KMS-11 (cell line): ENCODE measurements around the gene RHBDD1.

ENCODE experiments used
- H2AFZ ChIP-seq: fragments of 200-600 bp; sonication (generic); 2 replicates; pipeline ENCODE4 v1.6.1; 2016; ENCODE audit warnings: antibody characterized with exemption, mixed run types, low read depth
- H3K27ac ChIP-seq: fragments of 200-600 bp; sonication (generic); 2 replicates; pipeline ENCODE4 v1.6.1; 2016; ENCODE audit warnings: mild to moderate bottlenecking, mixed run types
- H3K27me3 ChIP-seq: fragments of 200-600 bp; sonication (generic); 2 replicates; pipeline ENCODE4 v1.6.1; 2017; ENCODE audit warnings: mild to moderate bottlenecking, low read depth, mixed run types, moderate library complexity; ENCODE audit not compliant: insufficient read depth
- H3K36me3 ChIP-seq: fragments of 200-600 bp; sonication (generic); 2 replicates; pipeline ENCODE4 v1.6.1; 2017; ENCODE audit warnings: mild to moderate bottlenecking, mixed run types; ENCODE audit not compliant: insufficient read depth
- H3K4me1 ChIP-seq: fragments of 200-600 bp; sonication (generic); 2 replicates; pipeline ENCODE4 v1.6.1; 2016; ENCODE audit warnings: mild to moderate bottlenecking, low read depth, mixed run types; ENCODE audit not compliant: poor library complexity, severe bottlenecking
- H3K4me2 ChIP-seq: fragments of 200-600 bp; sonication (generic); 2 replicates; pipeline ENCODE4 v1.7.0; 2016; ENCODE audit warnings: mild to moderate bottlenecking, mixed run types
- H3K4me3 ChIP-seq: fragments of 200-600 bp; sonication (generic); IDR thresholded peaks from 2 replicates; pipeline ENCODE4 v1.6.1; 2017; ENCODE audit warnings: low read depth, low read length, mixed read lengths; ENCODE audit not compliant: insufficient read depth
- H3K79me2 ChIP-seq: fragments of 200-600 bp; sonication (generic); 2 replicates; pipeline ENCODE4 v1.6.1; 2016; ENCODE audit warnings: low read depth, mixed run types; ENCODE audit not compliant: insufficient read depth
- H3K9ac ChIP-seq: fragments of 200-600 bp; sonication (generic); 2 replicates; pipeline ENCODE4 v1.6.1; 2016; ENCODE audit warnings: mild to moderate bottlenecking, mixed run types
- H4K20me1 ChIP-seq: fragments of 200-600 bp; sonication (generic); 2 replicates; pipeline ENCODE4 v1.6.1; 2016; ENCODE audit warnings: mild to moderate bottlenecking, mixed run types; ENCODE audit not compliant: insufficient read depth
- CTCF ChIP-seq: fragments of 200-600 bp; sonication (generic); conservative IDR thresholded peaks from 2 replicates; pipeline ENCODE4 v1.6.1; 2017; ENCODE audit warnings: low read depth, mild to moderate bottlenecking, antibody characterized with exemption, low read length, moderate library complexity, mixed read lengths

Gene RHBDD1

GRCh38 chr2:227036527-227036926 is 200.7 kb downstream of the RHBDD1 start:
- no peak overlapping the region for H3K9ac ChIP-seq
- H3K4me1 ChIP-seq, result no peaks in the 10 kb centered on the region
- no peak overlapping the region for H3K4me3 ChIP-seq
- H3K27ac ChIP-seq, result no peak overlapping the region
- H3K4me2 ChIP-seq, result no peak overlapping the region
- no peak for TF ChIP-seq CTCF
- H3K36me3 ChIP-seq, result no peaks in the 10 kb centered on the region
- H3K27me3 ChIP-seq, result no peaks in the 10 kb centered on the region
- H3K79me2 ChIP-seq, result no peaks in the 10 kb centered on the region
- H2AFZ ChIP-seq, result no peak overlapping the region
- no peaks in the 10 kb centered on the region for H4K20me1 ChIP-seq

- Histone ChIP-seq H3K27me3 (no peaks in the 10 kb centered on the region), H3K4me2 (no peak overlapping the region), H3K4me1 (no peaks in the 10 kb centered on the region), H3K27ac (no peak overlapping the region), H3K9ac (no peak overlapping the region), H3K79me2 (no peaks in the 10 kb centered on the region), H4K20me1 (no peaks in the 10 kb centered on the region), H3K4me3 (no peak overlapping the region), H3K36me3 (no peaks in the 10 kb centered on the region), H2AFZ (no peak overlapping the region)
- TF ChIP-seq CTCF, result no peak
These were observed 202.8 kb downstream of the RHBDD1 start for GRCh38 chr2:227038550-227039189.

- H3K79me2 ChIP-seq, result no peaks in the 10 kb centered on the region
- no peak overlapping the region for H3K27ac ChIP-seq
- no peak overlapping the region for H3K9ac ChIP-seq
- no peak overlapping the region for H2AFZ ChIP-seq
- no peaks in the 10 kb centered on the region for H4K20me1 ChIP-seq
- no peak overlapping the region for H3K4me2 ChIP-seq
- no peaks in the 10 kb centered on the region for H3K27me3 ChIP-seq
- TF ChIP-seq CTCF, result no peak
- peaks cover 9% of the 10 kb centered on the region for H3K4me1 ChIP-seq
- H3K36me3 ChIP-seq, result no peaks in the 10 kb centered on the region
- no peak overlapping the region for H3K4me3 ChIP-seq
These were observed 208.1 kb downstream of the RHBDD1 start for GRCh38 chr2:227043981-227044380.
